ENCODE measurements around the gene GLT8D1.

GLT8D1 gene

GRCh38 chr3:52670621-52671521 lies 34.7 kb downstream of the GLT8D1 start:
- peak; percentile 97 for DNase-seq (ENCODE audit: low read depth)
- peak overlapping the region; percentile 42 for H3K4me3 ChIP-seq (ENCODE audit: low read depth, low read length)

GRCh38 chr3:52663098-52663497 lies 42.5 kb downstream of the GLT8D1 start:
- H3K4me3 ChIP-seq (ENCODE audit: low read depth, low read length) = no peak overlapping the region
- TF ChIP-seq MYC (IDR thresholded peaks at IDR 0.05; ENCODE audit: low read depth, low read length) = no peak
- TF ChIP-seq POLR2A (IDR thresholded peaks at IDR 0.05; ENCODE audit: extremely low read depth, insufficient read length) = no peak
- TF ChIP-seq, protein P1, sequence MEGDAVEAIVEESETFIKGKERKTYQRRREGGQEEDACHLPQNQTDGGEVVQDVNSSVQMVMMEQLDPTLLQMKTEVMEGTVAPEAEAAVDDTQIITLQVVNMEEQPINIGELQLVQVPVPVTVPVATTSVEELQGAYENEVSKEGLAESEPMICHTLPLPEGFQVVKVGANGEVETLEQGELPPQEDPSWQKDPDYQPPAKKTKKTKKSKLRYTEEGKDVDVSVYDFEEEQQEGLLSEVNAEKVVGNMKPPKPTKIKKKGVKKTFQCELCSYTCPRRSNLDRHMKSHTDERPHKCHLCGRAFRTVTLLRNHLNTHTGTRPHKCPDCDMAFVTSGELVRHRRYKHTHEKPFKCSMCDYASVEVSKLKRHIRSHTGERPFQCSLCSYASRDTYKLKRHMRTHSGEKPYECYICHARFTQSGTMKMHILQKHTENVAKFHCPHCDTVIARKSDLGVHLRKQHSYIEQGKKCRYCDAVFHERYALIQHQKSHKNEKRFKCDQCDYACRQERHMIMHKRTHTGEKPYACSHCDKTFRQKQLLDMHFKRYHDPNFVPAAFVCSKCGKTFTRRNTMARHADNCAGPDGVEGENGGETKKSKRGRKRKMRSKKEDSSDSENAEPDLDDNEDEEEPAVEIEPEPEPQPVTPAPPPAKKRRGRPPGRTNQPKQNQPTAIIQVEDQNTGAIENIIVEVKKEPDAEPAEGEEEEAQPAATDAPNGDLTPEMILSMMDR (IDR thresholded peaks at IDR 0.05; ENCODE audit: low read depth, low read length) = no peak
- TF ChIP-seq MAX (IDR thresholded peaks at IDR 0.05; ENCODE audit: low read depth, low read length) = no peak
- DNase-seq (ENCODE audit: low read depth) = no peak

More at GRCh38 chr3:52670621-52671521, 34.7 kb downstream of the GLT8D1 start:
- TF ChIP-seq MYC (IDR thresholded peaks at IDR 0.05; ENCODE audit: low read depth, low read length) (peak; percentile 84), MAX (IDR thresholded peaks at IDR 0.05; ENCODE audit: low read depth, low read length) (peak; percentile 65), POLR2A (IDR thresholded peaks at IDR 0.05; ENCODE audit: extremely low read depth, insufficient read length) (peak; percentile 43)
- TF ChIP-seq, protein P1 (IDR thresholded peaks at IDR 0.05; ENCODE audit: low read depth, low read length) = no peak

- no peak for TF ChIP-seq MAX (IDR thresholded peaks at IDR 0.05; ENCODE audit: low read depth, low read length)
- TF ChIP-seq POLR2A (IDR thresholded peaks at IDR 0.05; ENCODE audit: extremely low read depth, insufficient read length) = no peak
- TF ChIP-seq, protein P1 (IDR thresholded peaks at IDR 0.05; ENCODE audit: low read depth, low read length) = no peak
- TF ChIP-seq MYC (IDR thresholded peaks at IDR 0.05; ENCODE audit: low read depth, low read length) = no peak
- H3K4me3 ChIP-seq (ENCODE audit: low read depth, low read length) = no peak overlapping the region
- DNase-seq (ENCODE audit: low read depth) = no peak
These were observed 45.5 kb downstream of the GLT8D1 start for GRCh38 chr3:52660046-52660445.

- TF ChIP-seq MAX (IDR thresholded peaks at IDR 0.05; ENCODE audit: low read depth, low read length) (no peak), POLR2A (IDR thresholded peaks at IDR 0.05; ENCODE audit: extremely low read depth, insufficient read length) (no peak), MYC (IDR thresholded peaks at IDR 0.05; ENCODE audit: low read depth, low read length) (no peak)
- TF ChIP-seq, protein P1 (IDR thresholded peaks at IDR 0.05; ENCODE audit: low read depth, low read length) = no peak
- no peak overlapping the region for H3K4me3 ChIP-seq (ENCODE audit: low read depth, low read length)
- DNase-seq (ENCODE audit: low read depth) = no peak
These were observed 49.7 kb downstream of the GLT8D1 start for GRCh38 chr3:52655895-52656294.

DNA sequence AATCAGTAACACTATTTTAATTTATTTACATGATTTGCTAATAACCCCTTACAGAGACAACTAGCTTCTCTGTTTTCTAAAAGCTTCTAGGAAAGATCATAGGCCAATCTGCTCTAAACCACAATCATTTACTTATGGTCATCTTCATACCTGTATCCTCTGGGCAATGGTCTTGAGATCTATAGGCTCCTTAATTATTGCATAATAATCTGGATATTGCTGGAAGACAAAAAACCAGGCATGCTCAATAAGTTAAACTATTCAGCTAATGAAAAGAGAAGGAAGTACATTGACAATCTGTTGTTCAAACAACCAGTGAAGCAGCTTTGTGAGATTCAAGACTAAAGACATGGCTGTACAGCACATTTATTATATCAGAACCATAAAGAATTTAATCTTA lies 54.0 kb downstream of the GLT8D1 start:
- DNase-seq (ENCODE audit: low read depth) = no peak
- TF ChIP-seq POLR2A (IDR thresholded peaks at IDR 0.05; ENCODE audit: extremely low read depth, insufficient read length) (no peak), MAX (IDR thresholded peaks at IDR 0.05; ENCODE audit: low read depth, low read length) (no peak), MYC (IDR thresholded peaks at IDR 0.05; ENCODE audit: low read depth, low read length) (no peak)
- TF ChIP-seq, protein P1 (IDR thresholded peaks at IDR 0.05; ENCODE audit: low read depth, low read length) = no peak
- no peak overlapping the region for H3K4me3 ChIP-seq (ENCODE audit: low read depth, low read length)

All from NB4 (cell line).